Fibroblast of the aortic adventitia (primary cell): ENCODE data around the gene DCLK1. TPM values are rescaled to one million over a fixed set of nuclear protein-coding genes. Genes with fewer than 3 reads are reported as not detected.

Experiments used
- DNase-seq: peaks from one replicate; pipeline ENCODE4 v3.0.0-alpha.2; 2010; ENCODE audit warnings: low read depth
- H3K4me3 ChIP-seq: 2 replicates; pipeline ENCODE4 v1.5.1; 2011; ENCODE audit warnings: low read depth, mild to moderate bottlenecking, control low read depth, low read length, moderate library complexity
- CTCF ChIP-seq: IDR thresholded peaks from 2 replicates; pipeline ENCODE4 v1.5.1; 2011; ENCODE audit warnings: mild to moderate bottlenecking, low read length, control low read depth, inconsistent platforms; ENCODE audit not compliant: insufficient read depth
- total RNA-seq: library from RNA; depleted of rRNA; stranded (reverse); fragments of >200 nt; gene quantifications from 2 replicates; pipeline ENCODE4 v1.2.3, GENCODE V29; 2012; ENCODE audit warnings: low replicate concordance

Gene DCLK1
- total RNA-seq, 1 donor: 80.0 TPM

GRCh38 chr13:35763782-35764123 lies 367.4 kb downstream of the DCLK1 start:
- no peak overlapping the region for H3K4me3 ChIP-seq
- no peak for TF ChIP-seq CTCF
- DNase-seq: no peak

GRCh38 chr13:35763060-35763781 lies 368.0 kb downstream of the DCLK1 start:
- H3K4me3 ChIP-seq: no peak overlapping the region
- DNase-seq: no peak
- no peak for TF ChIP-seq CTCF

GRCh38 chr13:35761440-35762252 lies 369.5 kb downstream of the DCLK1 start:
- TF ChIP-seq CTCF: no peak
- no peak for DNase-seq
- H3K4me3 ChIP-seq: no peak overlapping the region

- no peak for TF ChIP-seq CTCF
- no peak for DNase-seq
- no peak overlapping the region for H3K4me3 ChIP-seq
Measured at GRCh38 chr13:35760735-35761281, 370.4 kb downstream of the DCLK1 start.

DNA sequence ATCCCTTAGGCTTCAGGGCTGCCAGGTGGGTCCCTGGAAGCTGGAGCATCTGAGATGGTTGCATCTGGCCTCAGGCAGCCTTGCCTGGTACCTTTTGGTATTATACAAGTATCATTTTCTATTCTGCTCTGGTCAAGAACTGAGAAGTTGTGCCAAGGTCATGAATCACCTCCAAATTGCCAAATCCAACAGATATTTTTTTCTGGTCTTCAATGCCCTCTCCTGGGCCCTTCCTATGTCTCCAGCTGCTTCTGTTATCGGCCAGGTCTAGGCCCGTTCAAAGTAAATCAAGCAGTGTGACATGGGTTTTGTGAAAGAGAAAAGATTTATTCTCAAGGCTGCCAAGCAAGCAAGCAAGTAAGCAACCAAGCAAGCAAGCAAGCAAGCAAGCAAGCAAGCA lies 383.6 kb downstream of the DCLK1 start:
- no peak overlapping the region for H3K4me3 ChIP-seq
- no peak for TF ChIP-seq CTCF
- DNase-seq: peak; percentile 38

GRCh38 chr13:35744566-35745178 lies 386.5 kb downstream of the DCLK1 start:
- no peak for DNase-seq
- no peak overlapping the region for H3K4me3 ChIP-seq
- TF ChIP-seq CTCF: no peak
